GM19238 (cell line): Measurements from ENCODE around the gene CKAP2L.
A peak's percentile ranks its signal among the peaks of the same experiment; 100 is the strongest.
"Not testable (repeated sequence)": the region's sequence is repeated elsewhere in the genome, so short reads cannot be mapped to it uniquely, and the experiment has no call there.

ENCODE experiments used
- DNase-seq: peaks from one replicate; pipeline ENCODE4 v3.0.0; 2011; ENCODE audit warnings: low spot score; ENCODE audit not compliant: insufficient read length

The CKAP2L gene

DNA sequence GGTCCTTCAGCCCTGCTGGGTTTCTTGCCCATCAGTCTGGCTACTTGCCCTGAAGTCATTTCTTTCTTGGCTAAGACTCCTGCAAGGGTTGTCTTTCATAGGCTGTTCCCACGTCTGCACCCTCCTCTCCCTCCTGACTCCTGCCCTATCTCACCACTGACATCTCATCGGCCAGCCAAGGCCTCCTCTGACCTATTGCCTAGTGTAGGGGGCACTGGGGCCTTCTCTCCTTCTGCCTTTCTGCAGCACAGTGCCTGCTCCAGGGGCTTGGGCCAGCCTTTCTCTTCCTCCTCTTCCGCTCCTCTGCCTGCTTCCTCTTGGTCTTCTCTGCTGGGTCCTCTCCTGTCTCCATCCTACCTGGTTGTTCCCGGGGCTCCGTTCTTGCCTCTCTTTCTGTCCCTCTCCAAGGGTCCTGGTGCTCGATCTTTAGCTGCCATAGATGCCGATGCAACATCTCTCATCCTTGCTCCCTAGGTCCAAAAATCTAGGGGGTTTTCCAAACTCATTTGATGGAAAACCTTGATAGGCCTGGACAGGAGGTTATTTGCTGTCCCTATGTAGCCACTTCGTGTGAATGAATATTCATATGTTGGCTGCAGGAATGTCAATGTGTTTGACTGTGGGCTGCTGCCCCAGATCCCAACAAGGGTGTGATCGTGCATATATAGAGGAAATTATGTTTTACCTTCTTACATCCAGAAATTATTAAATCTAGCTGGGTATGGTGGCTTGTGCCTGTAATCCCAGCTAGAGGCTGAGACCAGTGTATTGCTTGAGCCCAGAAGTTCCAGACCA is 53.3 kb downstream of the CKAP2L start:
- no peak for DNase-seq

GRCh38 chr2:112709703-112710102 is 54.7 kb downstream of the CKAP2L start:
- DNase-seq, result no peak

GRCh38 chr2:112708968-112709367 is 55.4 kb downstream of the CKAP2L start:
- no peak for DNase-seq

DNA sequence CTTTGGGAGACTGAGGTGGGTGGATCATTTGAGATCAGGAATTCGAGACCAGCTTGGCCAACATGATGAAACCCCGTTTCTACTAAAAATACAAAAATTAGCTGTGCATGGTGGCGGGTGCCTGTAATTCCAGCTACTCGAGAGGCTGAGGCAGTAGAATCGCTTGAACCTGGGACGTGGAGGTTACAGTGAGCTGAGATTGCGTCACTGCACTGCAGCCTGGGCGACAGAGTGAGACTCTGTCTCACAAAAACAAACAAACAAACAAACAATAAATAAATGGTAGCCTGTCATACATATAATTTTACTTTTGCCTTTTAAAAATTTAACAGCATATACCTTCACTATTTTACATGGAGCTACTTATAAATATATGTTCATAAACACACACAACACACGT is 57.5 kb downstream of the CKAP2L start:
- not testable (repeated sequence) for DNase-seq

DNA sequence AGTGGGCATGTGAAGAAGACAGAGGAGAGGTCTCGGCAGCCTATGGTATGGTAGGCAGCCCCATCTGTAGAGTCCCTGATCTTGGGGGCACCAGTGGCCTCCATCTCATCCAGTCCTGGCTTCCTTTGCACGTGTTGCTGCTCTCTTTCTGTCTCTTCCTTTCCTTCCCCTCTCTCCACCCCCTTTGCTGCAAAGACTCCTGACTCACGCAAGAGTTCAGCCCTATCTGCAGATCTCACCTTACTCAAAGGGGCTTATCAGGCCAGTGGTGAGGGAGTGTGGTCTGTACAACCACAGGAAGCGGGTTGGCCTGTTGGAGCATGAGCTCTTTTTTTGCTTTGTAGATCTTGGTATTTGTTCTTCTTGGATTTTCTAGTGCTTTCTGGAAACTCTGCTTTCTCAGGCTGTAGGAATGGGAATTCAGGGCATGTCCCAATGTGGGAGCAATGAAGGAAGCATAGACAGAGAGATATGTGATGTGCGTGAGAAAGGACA is 58.2 kb downstream of the CKAP2L start:
- no peak for DNase-seq

GRCh38 chr2:112705575-112705974 is 58.8 kb downstream of the CKAP2L start:
- DNase-seq, result no peak

GRCh38 chr2:112703684-112704083 is 60.7 kb downstream of the CKAP2L start:
- no peak for DNase-seq

DNA sequence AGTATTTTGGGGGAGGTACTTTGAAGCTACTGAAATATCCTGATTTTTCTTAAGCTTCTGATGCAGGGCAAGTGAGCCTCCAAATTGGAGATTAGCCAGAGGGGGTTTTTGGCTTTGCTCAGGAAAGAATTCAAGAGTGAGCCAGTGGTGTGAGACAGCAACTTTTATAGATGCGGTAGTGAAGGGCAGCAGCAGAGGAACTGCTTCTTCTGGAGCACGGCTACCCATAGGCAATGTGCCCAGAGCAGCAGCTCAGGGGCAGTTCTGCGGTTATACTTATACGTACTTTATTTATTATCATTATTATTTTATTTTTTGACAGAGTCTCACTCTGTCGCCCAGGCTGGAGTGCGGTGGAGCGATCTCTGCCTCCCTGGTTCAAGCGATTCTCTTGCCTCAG is 63.4 kb downstream of the CKAP2L start:
- DNase-seq, result no peak

- no peak for DNase-seq
Observed at GRCh38 chr2:112699984-112700667, 64.3 kb downstream of the CKAP2L start.

DNA sequence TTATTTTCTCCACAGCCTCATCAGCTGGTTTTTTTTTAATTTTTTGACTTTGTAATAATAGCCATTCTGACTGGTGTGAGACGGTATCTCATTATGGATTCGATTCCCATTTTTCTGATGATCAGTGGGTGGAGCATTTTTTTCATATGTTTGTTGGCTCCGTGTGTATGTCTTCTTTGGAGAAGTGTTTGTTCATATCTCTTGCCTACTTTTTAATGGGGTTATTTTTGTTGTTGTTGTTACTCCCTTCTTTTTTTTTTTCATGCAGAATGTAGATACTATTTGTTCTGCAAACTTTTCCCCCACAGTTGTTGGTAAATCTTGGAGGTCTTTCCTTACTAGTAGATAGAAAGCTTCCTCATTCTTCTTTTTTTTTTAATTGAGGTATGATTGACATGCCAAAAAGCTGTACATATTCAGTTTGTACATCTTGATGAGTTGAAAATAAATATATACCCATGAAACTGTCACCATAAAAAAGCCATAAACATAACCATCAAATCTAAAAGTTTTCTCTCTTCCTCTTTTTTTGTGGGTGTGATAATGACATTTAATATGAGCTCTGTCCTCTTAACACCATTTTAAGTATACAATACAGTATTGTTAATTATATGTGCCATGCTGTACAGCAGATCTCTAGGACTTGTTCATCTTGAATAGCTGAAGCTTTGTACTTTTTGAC is 65.4 kb downstream of the CKAP2L start:
- DNase-seq, result no peak

- no peak for DNase-seq
Observed at GRCh38 chr2:112694182-112694581, 70.2 kb downstream of the CKAP2L start.

GRCh38 chr2:112693596-112693995 is 70.8 kb downstream of the CKAP2L start:
- DNase-seq, result no peak

GRCh38 chr2:112692918-112693317 is 71.5 kb downstream of the CKAP2L start:
- DNase-seq, result no peak

DNA sequence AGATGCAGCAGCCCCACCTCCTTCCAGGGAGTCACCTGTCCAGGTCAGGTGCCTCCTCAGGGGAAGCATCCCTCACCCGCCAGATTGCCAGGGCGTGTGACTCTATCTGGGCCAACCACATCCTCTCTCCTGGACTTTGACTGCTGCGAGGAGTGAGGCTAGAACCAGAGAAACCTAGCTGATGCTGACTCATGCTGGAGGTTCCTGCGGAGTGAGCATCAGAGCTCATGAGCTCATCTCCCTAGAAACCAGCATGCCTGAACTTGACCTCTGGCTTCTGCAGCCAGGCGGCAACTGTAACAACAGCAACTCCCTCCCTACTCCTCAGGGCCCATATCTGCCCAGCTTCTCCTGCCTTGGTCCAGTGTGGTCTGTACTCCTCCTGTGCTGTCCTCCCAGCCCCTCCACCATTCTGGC is 71.9 kb downstream of the CKAP2L start:
- DNase-seq, result peak; percentile 57

GRCh38 chr2:112691881-112692281 is 72.5 kb downstream of the CKAP2L start:
- DNase-seq, result no peak

- peak; percentile 41 for DNase-seq
Observed at GRCh38 chr2:112690853-112691401, 73.5 kb downstream of the CKAP2L start.

DNA sequence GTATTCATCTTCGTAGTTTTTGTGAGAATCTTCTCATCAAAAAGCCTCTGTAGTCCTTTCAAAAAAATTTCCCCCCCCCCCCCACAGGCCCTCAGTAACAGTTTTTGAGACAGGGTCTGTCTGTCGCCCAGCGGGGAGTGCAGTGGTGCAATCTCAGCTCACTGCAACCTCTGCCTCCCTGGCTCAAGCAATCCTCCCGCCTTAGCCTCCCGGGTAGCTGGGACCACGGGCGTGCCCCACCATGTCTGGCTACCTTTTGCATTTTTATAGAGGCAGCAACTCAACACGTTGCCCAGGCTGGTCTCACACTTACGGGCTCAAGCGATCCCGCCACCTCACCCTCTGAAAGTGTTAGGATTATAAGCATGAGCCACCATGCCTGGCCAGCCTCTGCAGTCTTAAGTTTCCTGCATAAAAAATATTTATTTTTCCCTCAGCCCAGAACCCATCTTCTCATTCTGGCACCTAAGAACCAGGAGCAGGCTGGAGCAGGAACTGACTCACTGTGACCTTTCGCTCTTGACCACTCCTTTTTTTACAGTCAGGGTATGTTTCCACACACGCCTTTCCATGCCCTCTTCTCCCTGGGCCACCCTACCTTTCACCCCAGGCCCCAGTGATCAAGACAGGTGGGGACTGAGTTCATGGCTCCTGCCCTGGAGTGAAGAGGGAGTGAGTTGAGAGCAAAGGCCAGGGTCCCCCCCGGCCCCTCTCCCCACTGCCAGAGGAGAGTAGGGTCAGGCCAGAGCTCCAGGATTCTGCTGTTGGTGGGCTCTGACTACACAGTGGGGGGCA is 76.1 kb downstream of the CKAP2L start:
- DNase-seq, result no peak

- no peak for DNase-seq
Observed at GRCh38 chr2:112687522-112687921, 76.9 kb downstream of the CKAP2L start.
